ENCODE results near the gene RRP12.
"Not testable (repeated sequence)": the region's sequence is repeated elsewhere in the genome, so short reads cannot be mapped to it uniquely, and the experiment has no call there.

The RRP12 gene

GRCh38 chr10:97355571-97355975 is 45.6 kb downstream of the RRP12 start:
- DNase-seq (ENCODE audit: low read depth) = no peak
- peak; percentile 32 for TF ChIP-seq CTCF (IDR thresholded peaks at IDR 0.05; ENCODE audit: control insufficient read depth, insufficient read depth, low read depth, low read length, missing control alignments)
- H3K4me3 ChIP-seq (ENCODE audit: control insufficient read depth, low read depth, low read length) = no peak overlapping the region

GRCh38 chr10:97353945-97354344 is 47.2 kb downstream of the RRP12 start:
- DNase-seq (ENCODE audit: low read depth) = no peak

GRCh38 chr10:97349752-97350513 is 51.2 kb downstream of the RRP12 start:
- TF ChIP-seq CTCF (IDR thresholded peaks at IDR 0.05; ENCODE audit: control insufficient read depth, insufficient read depth, low read depth, low read length, missing control alignments) = no peak
- no peak for DNase-seq (ENCODE audit: low read depth)
- H3K4me3 ChIP-seq (ENCODE audit: control insufficient read depth, low read depth, low read length) = no peak overlapping the region

More at GRCh38 chr10:97353945-97354344, 47.2 kb downstream of the RRP12 start:
- no peak for TF ChIP-seq CTCF (IDR thresholded peaks at IDR 0.05; ENCODE audit: control insufficient read depth, insufficient read depth, low read depth, low read length, missing control alignments)
- H3K4me3 ChIP-seq (ENCODE audit: control insufficient read depth, low read depth, low read length) = no peak overlapping the region

GRCh38 chr10:97347317-97347716 is 53.8 kb downstream of the RRP12 start:
- DNase-seq (ENCODE audit: low read depth) = no peak
- H3K4me3 ChIP-seq (ENCODE audit: control insufficient read depth, low read depth, low read length) = no peak overlapping the region
- TF ChIP-seq CTCF (IDR thresholded peaks at IDR 0.05; ENCODE audit: control insufficient read depth, insufficient read depth, low read depth, low read length, missing control alignments) = no peak

GRCh38 chr10:97343664-97344063 is 57.5 kb downstream of the RRP12 start:
- not testable (repeated sequence) for H3K4me3 ChIP-seq (ENCODE audit: control insufficient read depth, low read depth, low read length); DNase-seq (ENCODE audit: low read depth)

GRCh38 chr10:97341416-97341815 is 59.7 kb downstream of the RRP12 start:
- H3K4me3 ChIP-seq (ENCODE audit: control insufficient read depth, low read depth, low read length) = no peak overlapping the region
- TF ChIP-seq CTCF (IDR thresholded peaks at IDR 0.05; ENCODE audit: control insufficient read depth, insufficient read depth, low read depth, low read length, missing control alignments) = no peak
- DNase-seq (ENCODE audit: low read depth) = no peak

GRCh38 chr10:97338041-97338440 is 63.1 kb downstream of the RRP12 start:
- no peak overlapping the region for H3K4me3 ChIP-seq (ENCODE audit: control insufficient read depth, low read depth, low read length)
- DNase-seq (ENCODE audit: low read depth) = no peak

More at GRCh38 chr10:97338041-97338440, 63.1 kb downstream of the RRP12 start:
- TF ChIP-seq CTCF (IDR thresholded peaks at IDR 0.05; ENCODE audit: control insufficient read depth, insufficient read depth, low read depth, low read length, missing control alignments) = no peak

Data from AG09309 (cell line).